Measurements from ENCODE around the gene TMOD1. TPM values are rescaled to one million over a fixed set of nuclear protein-coding genes. Genes with fewer than 3 reads are reported as not detected.

TMOD1 gene
- total and polyA plus RNA-seq, 2 of the 13 experiments (the other 11 are each of a cell fraction or from before 2014, with no cell fraction given) = 0.04 to 0.07 TPM

DNA sequence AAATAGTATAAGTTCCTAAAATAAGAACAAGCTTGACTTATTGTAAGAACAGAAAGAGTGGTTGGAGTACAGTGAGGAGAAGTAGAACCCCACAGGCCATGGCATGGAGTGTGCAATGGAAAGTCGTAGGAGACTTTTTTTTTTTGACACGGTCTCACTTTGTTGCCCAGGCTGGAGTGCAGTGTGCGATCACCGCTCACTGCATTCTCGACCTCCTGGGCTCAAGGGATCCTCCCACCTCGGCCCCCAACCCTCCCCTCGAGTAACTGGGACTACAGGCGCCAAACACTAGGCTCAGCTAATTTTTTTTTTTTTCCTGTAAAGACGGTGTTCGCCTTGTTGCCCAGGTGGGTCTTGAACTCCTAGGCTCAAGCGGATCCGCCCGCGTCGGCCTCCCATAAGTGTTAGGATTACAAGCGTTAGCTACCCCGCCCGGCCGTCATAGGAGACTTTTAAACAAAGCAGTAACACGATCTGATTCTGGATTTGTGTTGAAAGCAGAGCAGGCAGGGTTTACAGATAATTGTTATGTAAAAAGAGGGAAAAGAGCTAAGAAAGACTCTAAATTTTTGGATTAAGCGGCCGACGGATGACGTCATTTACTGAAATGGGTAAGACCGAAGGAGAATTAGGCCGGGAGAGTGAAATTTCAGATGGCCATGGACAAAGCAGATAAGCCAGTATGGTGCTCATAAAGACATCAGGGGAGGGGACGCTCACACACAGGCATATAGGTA is 130.9 kb downstream of the TMOD1 start:
- POLR2A ChIA-PET = interaction anchor here (0.7 to 2.5 kb wide), 22 partner anchors 9 to 778 kb away, joined by 3 to 20 read pairs (median 6); partner anchors contain the start of genes ANP32B, NANS, TMOD1 and TRMO
- intact Hi-C loops (cut with micrococcal nuclease; ENCODE audit: unreplicated experiment) (loop anchor here (10.0 kb wide), 1 partner anchor 352 kb away; the partner anchor contains the start of gene ANP32B), in situ Hi-C loops (cut with HindIII; ENCODE audit: extremely low pct_ligation_motif_present, low pct_unique_long_range_greater_than_20kb) (no loop called here)
- Histone ChIP-seq H3K4me2 (ENCODE audit: low read depth, low read length) (peak overlapping the region; percentile 93), H4K20me1 (ENCODE audit: insufficient read depth, low read length) (peaks cover 6% of the 10 kb centered on the region), H3K9me3 (ENCODE audit: low read length) (no peaks in the 10 kb centered on the region), H3K27me3 (ENCODE audit: control insufficient read depth in 1 of 2, insufficient read depth in 2 of 2, low read length in 2 of 2) (peaks cover 0 to 8% of the 10 kb centered on the region in 2 experiments; a peak in 1 of 5 replicates), H2AFZ (ENCODE audit: low read length) (peak overlapping the region; percentile 54), H3K4me3 (replicated peaks in 1 of 3; ENCODE audit: insufficient read depth in 1 of 3, low read depth in 2 of 3, low read length in 3 of 3) (peak overlapping the region; percentile 89 to 96 (median 89)), H3K27ac (ENCODE audit: extremely low read length, insufficient read depth, low read length) (peak overlapping the region; percentile 98), H3K4me1 (ENCODE audit: insufficient read depth, low read length) (peaks cover 43% of the 10 kb centered on the region), H3K79me2 (ENCODE audit: insufficient read depth, low read length) (peaks cover 72% of the 10 kb centered on the region), H3K9ac (ENCODE audit: insufficient read depth, low read depth, low read length) (peak overlapping the region; percentile 97), H3K36me3 (replicated peaks in 1 of 2; ENCODE audit: control insufficient read depth in 1 of 2, insufficient read depth in 2 of 2, low read length in 2 of 2) (no peaks in the 10 kb centered on the region)
- CTCF ChIA-PET (ENCODE audit: low intra/inter-chr PET ratio, low total read pairs) = no interaction called here
- WGBS (ENCODE audit: low lambda C conversion rate) = 1% methylated on average over 27 of the region's 27 CpGs
- peak; percentile 3; the same call in 1 of the 3 replicates for ATAC-seq
- TSS peak; percentile 91 for BruUV-seq (replicated peaks)
- no peak for FAIRE-seq
- no peak for DNase-seq (ENCODE audit: low spot score)
- TF ChIP-seq ZMYM2 (CRISPR knock-in tag; IDR thresholded peaks at IDR 0.05) (peak; percentile 68; the same call in 1 of the 2 replicates), ZNF160 (CRISPR knock-in tag; IDR thresholded peaks at IDR 0.05) (no peak), ETV5 (CRISPR knock-in tag; IDR thresholded peaks at IDR 0.05; ENCODE audit: borderline replicate concordance) (no peak), CREB1 (IDR thresholded peaks at IDR 0.05) (peak; percentile 88), CREB1 (CRISPR knock-in tag; IDR thresholded peaks at IDR 0.05) (no peak), ZNF777 (CRISPR knock-in tag; IDR thresholded peaks at IDR 0.05) (no peak), CHD4 (IDR thresholded peaks at IDR 0.05; ENCODE audit: borderline replicate concordance, low read length) (0 out of 2 replicates have a peak, but pooled peaks have one; percentile 12), ZNF343 (CRISPR knock-in tag; IDR thresholded peaks at IDR 0.05) (0 out of 2 replicates have a peak, but pooled peaks have one; percentile 16), KLF11 (CRISPR knock-in tag; IDR thresholded peaks at IDR 0.05) (0 out of 2 replicates have a peak, but pooled peaks have one; percentile 9), ZNF24 (IDR thresholded peaks at IDR 0.05) (peak; percentile 75; the same call in 1 of the 2 replicates), HDAC1 (CRISPR knock-in tag; IDR thresholded peaks at IDR 0.05) (0 out of 2 replicates have a peak, but pooled peaks have one; percentile 8), ZSCAN22 (CRISPR knock-in tag; IDR thresholded peaks at IDR 0.05) (0 out of 2 replicates have a peak, but pooled peaks have one; percentile 7), SAP130 (CRISPR knock-in tag; IDR thresholded peaks at IDR 0.05; ENCODE audit: low read depth) (0 out of 2 replicates have a peak, but pooled peaks have one; percentile 7), TOE1 (CRISPR knock-in tag; IDR thresholded peaks at IDR 0.05) (no peak), GZF1 (CRISPR knock-in tag; IDR thresholded peaks at IDR 0.05) (no peak), ETV6 (CRISPR knock-in tag; conservative IDR thresholded peaks at IDR 0.05) (0 out of 2 replicates have a peak, but pooled peaks have one; percentile 30)
- TF ChIP-seq, protein P1, sequence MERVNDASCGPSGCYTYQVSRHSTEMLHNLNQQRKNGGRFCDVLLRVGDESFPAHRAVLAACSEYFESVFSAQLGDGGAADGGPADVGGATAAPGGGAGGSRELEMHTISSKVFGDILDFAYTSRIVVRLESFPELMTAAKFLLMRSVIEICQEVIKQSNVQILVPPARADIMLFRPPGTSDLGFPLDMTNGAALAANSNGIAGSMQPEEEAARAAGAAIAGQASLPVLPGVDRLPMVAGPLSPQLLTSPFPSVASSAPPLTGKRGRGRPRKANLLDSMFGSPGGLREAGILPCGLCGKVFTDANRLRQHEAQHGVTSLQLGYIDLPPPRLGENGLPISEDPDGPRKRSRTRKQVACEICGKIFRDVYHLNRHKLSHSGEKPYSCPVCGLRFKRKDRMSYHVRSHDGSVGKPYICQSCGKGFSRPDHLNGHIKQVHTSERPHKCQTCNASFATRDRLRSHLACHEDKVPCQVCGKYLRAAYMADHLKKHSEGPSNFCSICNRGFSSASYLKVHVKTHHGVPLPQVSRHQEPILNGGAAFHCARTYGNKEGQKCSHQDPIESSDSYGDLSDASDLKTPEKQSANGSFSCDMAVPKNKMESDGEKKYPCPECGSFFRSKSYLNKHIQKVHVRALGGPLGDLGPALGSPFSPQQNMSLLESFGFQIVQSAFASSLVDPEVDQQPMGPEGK (CRISPR knock-in tag; IDR thresholded peaks at IDR 0.05) = peak; percentile 17; the same call in 1 of the 2 replicates
- TF ChIP-seq, protein P2, sequence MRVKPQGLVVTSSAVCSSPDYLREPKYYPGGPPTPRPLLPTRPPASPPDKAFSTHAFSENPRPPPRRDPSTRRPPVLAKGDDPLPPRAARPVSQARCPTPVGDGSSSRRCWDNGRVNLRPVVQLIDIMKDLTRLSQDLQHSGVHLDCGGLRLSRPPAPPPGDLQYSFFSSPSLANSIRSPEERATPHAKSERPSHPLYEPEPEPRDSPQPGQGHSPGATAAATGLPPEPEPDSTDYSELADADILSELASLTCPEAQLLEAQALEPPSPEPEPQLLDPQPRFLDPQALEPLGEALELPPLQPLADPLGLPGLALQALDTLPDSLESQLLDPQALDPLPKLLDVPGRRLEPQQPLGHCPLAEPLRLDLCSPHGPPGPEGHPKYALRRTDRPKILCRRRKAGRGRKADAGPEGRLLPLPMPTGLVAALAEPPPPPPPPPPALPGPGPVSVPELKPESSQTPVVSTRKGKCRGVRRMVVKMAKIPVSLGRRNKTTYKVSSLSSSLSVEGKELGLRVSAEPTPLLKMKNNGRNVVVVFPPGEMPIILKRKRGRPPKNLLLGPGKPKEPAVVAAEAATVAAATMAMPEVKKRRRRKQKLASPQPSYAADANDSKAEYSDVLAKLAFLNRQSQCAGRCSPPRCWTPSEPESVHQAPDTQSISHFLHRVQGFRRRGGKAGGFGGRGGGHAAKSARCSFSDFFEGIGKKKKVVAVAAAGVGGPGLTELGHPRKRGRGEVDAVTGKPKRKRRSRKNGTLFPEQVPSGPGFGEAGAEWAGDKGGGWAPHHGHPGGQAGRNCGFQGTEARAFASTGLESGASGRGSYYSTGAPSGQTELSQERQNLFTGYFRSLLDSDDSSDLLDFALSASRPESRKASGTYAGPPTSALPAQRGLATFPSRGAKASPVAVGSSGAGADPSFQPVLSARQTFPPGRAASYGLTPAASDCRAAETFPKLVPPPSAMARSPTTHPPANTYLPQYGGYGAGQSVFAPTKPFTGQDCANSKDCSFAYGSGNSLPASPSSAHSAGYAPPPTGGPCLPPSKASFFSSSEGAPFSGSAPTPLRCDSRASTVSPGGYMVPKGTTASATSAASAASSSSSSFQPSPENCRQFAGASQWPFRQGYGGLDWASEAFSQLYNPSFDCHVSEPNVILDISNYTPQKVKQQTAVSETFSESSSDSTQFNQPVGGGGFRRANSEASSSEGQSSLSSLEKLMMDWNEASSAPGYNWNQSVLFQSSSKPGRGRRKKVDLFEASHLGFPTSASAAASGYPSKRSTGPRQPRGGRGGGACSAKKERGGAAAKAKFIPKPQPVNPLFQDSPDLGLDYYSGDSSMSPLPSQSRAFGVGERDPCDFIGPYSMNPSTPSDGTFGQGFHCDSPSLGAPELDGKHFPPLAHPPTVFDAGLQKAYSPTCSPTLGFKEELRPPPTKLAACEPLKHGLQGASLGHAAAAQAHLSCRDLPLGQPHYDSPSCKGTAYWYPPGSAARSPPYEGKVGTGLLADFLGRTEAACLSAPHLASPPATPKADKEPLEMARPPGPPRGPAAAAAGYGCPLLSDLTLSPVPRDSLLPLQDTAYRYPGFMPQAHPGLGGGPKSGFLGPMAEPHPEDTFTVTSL (CRISPR knock-in tag; IDR thresholded peaks at IDR 0.05; ENCODE audit: borderline replicate concordance) = 0 out of 2 replicates have a peak, but pooled peaks have one; percentile 45
